DOHH2 (cell line): ENCODE measurements around the gene SPECC1L.

Source experiments
- H3F3A ChIP-seq: fragments of 200-600 bp; sonication (generic), shearing (Covaris generic); 2 replicates; pipeline ENCODE4 v1.6.0; 2016; ENCODE audit warnings: antibody characterized with exemption, mild to moderate bottlenecking; ENCODE audit not compliant: control insufficient read depth, insufficient read depth
- H3K27ac ChIP-seq: fragments of 200-600 bp; sonication (generic); 2 replicates; pipeline ENCODE4 v1.5.1; 2014; ENCODE audit warnings: low read depth, mild to moderate bottlenecking, low read length, moderate library complexity
- H3K27me3 ChIP-seq: fragments of 200-600 bp; sonication (generic); 2 replicates; pipeline ENCODE4 v1.6.1; 2014; ENCODE audit warnings: mild to moderate bottlenecking, low read length, mixed read lengths; ENCODE audit not compliant: control insufficient read depth
- H3K36me3 ChIP-seq: fragments of 200-600 bp; sonication (generic); 2 replicates; pipeline ENCODE4 v1.6.1; 2014; ENCODE audit warnings: mild to moderate bottlenecking, low read length, moderate library complexity, mixed read lengths; ENCODE audit not compliant: control insufficient read depth
- H3K4me1 ChIP-seq: fragments of 200-600 bp; sonication (generic); 2 replicates; pipeline ENCODE4 v1.6.1; 2014; ENCODE audit warnings: mild to moderate bottlenecking, low read length, mixed read lengths; ENCODE audit not compliant: control insufficient read depth
- H3K4me2 ChIP-seq: fragments of 200-600 bp; sonication (generic); 2 replicates; pipeline ENCODE4 v1.6.0; 2014; ENCODE audit warnings: mild to moderate bottlenecking, low read length, moderate library complexity
- H3K4me3 ChIP-seq: fragments of 200-600 bp; sonication (generic); 2 replicates; pipeline ENCODE4 v1.5.1; 2014; ENCODE audit warnings: mild to moderate bottlenecking, low read length, mixed read lengths
- H3K79me2 ChIP-seq: fragments of 200-600 bp; sonication (generic); 2 replicates; pipeline ENCODE4 v1.6.1; 2014; ENCODE audit warnings: mild to moderate bottlenecking, low read length, mixed read lengths; ENCODE audit not compliant: control insufficient read depth
- H3K9me2 ChIP-seq: fragments of 200-600 bp; sonication (generic); replicated peaks from 2 replicates; pipeline ENCODE4 v1.6.1; 2014; ENCODE audit warnings: mild to moderate bottlenecking, low read length, mixed read lengths; ENCODE audit not compliant: control insufficient read depth
- H3K9me3 ChIP-seq: fragments of 200-600 bp; sonication (generic); 2 replicates; pipeline ENCODE4 v1.6.1; 2014; ENCODE audit warnings: antibody characterized with exemption, low read length, mixed read lengths; ENCODE audit not compliant: control insufficient read depth, insufficient read depth
- H4K20me1 ChIP-seq: fragments of 200-600 bp; sonication (generic); 2 replicates; pipeline ENCODE4 v1.6.0; 2014; ENCODE audit warnings: low read depth, mild to moderate bottlenecking, antibody characterized with exemption, low read length, moderate library complexity; ENCODE audit not compliant: control insufficient read depth, insufficient read depth
- CTCF ChIP-seq: fragments of 200-600 bp; sonication (generic); IDR thresholded peaks from one replicate; pipeline ENCODE4 v1.5.1; 2014; ENCODE audit warnings: antibody characterized with exemption, mild to moderate bottlenecking, low read depth, low read length; ENCODE audit not compliant: poor library complexity, severe bottlenecking
- EZH2phosphoT487 ChIP-seq: fragments of 200-600 bp; sonication (generic); IDR thresholded peaks from 2 replicates; pipeline ENCODE4 v1.6.1; 2017; ENCODE audit warnings: borderline replicate concordance, mild to moderate bottlenecking, antibody characterized with exemption, low read length, moderate library complexity, mixed read lengths

SPECC1L gene

GRCh38 chr22:24329453-24329852 lies 58.8 kb downstream of the SPECC1L start:
- peaks cover 41% of the 10 kb centered on the region for H3K4me1 ChIP-seq
- H3K27me3 ChIP-seq = no peaks in the 10 kb centered on the region
- peaks cover 19% of the 10 kb centered on the region for H3K79me2 ChIP-seq
- H3K4me2 ChIP-seq = no peak overlapping the region
- no peak overlapping the region for H3K27ac ChIP-seq
- H4K20me1 ChIP-seq = no peaks in the 10 kb centered on the region
- TF ChIP-seq CTCF (no peak), EZH2phosphoT487 (no peak)
- H3K9me2 ChIP-seq = no peaks in the 10 kb centered on the region
- peaks cover 8% of the 10 kb centered on the region for H3F3A ChIP-seq
- H3K36me3 ChIP-seq = peaks cover 78% of the 10 kb centered on the region
- H3K9me3 ChIP-seq = no peaks in the 10 kb centered on the region
- no peak overlapping the region for H3K4me3 ChIP-seq

- H3K36me3 ChIP-seq = peaks cover 83% of the 10 kb centered on the region
- H3K4me1 ChIP-seq = peaks cover 33% of the 10 kb centered on the region
- no peak for TF ChIP-seq CTCF
- no peak for TF ChIP-seq EZH2phosphoT487
- no peaks in the 10 kb centered on the region for H4K20me1 ChIP-seq
- no peaks in the 10 kb centered on the region for H3K9me2 ChIP-seq
- H3F3A ChIP-seq = peaks cover 8% of the 10 kb centered on the region; the same call in 1 of the 2 replicates
- H3K27ac ChIP-seq = no peak overlapping the region
- no peaks in the 10 kb centered on the region for H3K27me3 ChIP-seq
- no peak overlapping the region for H3K4me2 ChIP-seq
- no peaks in the 10 kb centered on the region for H3K9me3 ChIP-seq
- H3K4me3 ChIP-seq = no peak overlapping the region
- H3K79me2 ChIP-seq = peaks cover 18% of the 10 kb centered on the region
Observed at GRCh38 chr22:24330636-24331035, 60.0 kb downstream of the SPECC1L start.

GRCh38 chr22:24331468-24332440 lies 61.1 kb downstream of the SPECC1L start:
- Histone ChIP-seq H3K36me3 (peaks cover 82% of the 10 kb centered on the region), H3K4me1 (peaks cover 33% of the 10 kb centered on the region)

More at GRCh38 chr22:24331468-24332440, 61.1 kb downstream of the SPECC1L start:
- H3K4me2 ChIP-seq = no peak overlapping the region
- no peaks in the 10 kb centered on the region for H3K9me3 ChIP-seq
- H3K9me2 ChIP-seq = no peaks in the 10 kb centered on the region
- H3K27me3 ChIP-seq = no peaks in the 10 kb centered on the region
- H3F3A ChIP-seq = peaks cover 8% of the 10 kb centered on the region; the same call in 1 of the 2 replicates
- 0 out of 2 replicates have a peak overlapping the region, but pooled peaks have one; percentile 3 for H3K27ac ChIP-seq
- peaks cover 8% of the 10 kb centered on the region; the same call in 1 of the 2 replicates for H3K79me2 ChIP-seq
- H3K4me3 ChIP-seq = no peak overlapping the region
- H4K20me1 ChIP-seq = no peaks in the 10 kb centered on the region
- no peak for TF ChIP-seq CTCF
- no peak for TF ChIP-seq EZH2phosphoT487
